ENCODE measurements around the gene PRELID2.
"Not testable (repeated sequence)": the region's sequence is repeated elsewhere in the genome, so short reads cannot be mapped to it uniquely, and the experiment has no call there.

PRELID2 gene

GRCh38 chr5:145841299-145841698, 6.2 kb upstream of the PRELID2 start:
- TF ChIP-seq CTCF (conservative IDR thresholded peaks at IDR 0.05; ENCODE audit: low read depth, low read length) = no peak
- no peak for DNase-seq (ENCODE audit: low read depth)
- no peak overlapping the region for H3K4me3 ChIP-seq (ENCODE audit: low read length)

- TF ChIP-seq CTCF (conservative IDR thresholded peaks at IDR 0.05; ENCODE audit: low read depth, low read length) = no peak
- no peak overlapping the region for H3K4me3 ChIP-seq (ENCODE audit: low read length)
- DNase-seq (ENCODE audit: low read depth) = no peak
Observed at GRCh38 chr5:145840458-145841132, 5.5 kb upstream of the PRELID2 start.

GRCh38 chr5:145838276-145838675, 3.1 kb upstream of the PRELID2 start:
- DNase-seq (ENCODE audit: low read depth) = no peak
- H3K4me3 ChIP-seq (ENCODE audit: low read length) = no peak overlapping the region
- no peak for TF ChIP-seq CTCF (conservative IDR thresholded peaks at IDR 0.05; ENCODE audit: low read depth, low read length)

GRCh38 chr5:145836241-145836640, 1.1 kb upstream of the PRELID2 start:
- not testable (repeated sequence) for DNase-seq (ENCODE audit: low read depth); H3K4me3 ChIP-seq (ENCODE audit: low read length)

GRCh38 chr5:145835848-145836239, 702 bp upstream of the PRELID2 start:
- H3K4me3 ChIP-seq (ENCODE audit: low read length) = peak overlapping the region; percentile 60
- no peak for DNase-seq (ENCODE audit: low read depth)
- no peak for TF ChIP-seq CTCF (conservative IDR thresholded peaks at IDR 0.05; ENCODE audit: low read depth, low read length)

- peak overlapping the region; percentile 60 for H3K4me3 ChIP-seq (ENCODE audit: low read length)
- DNase-seq (ENCODE audit: low read depth) = no peak
- TF ChIP-seq CTCF (conservative IDR thresholded peaks at IDR 0.05; ENCODE audit: low read depth, low read length) = no peak
Observed at GRCh38 chr5:145834554-145834916, 607 bp downstream of the PRELID2 start.

- no peak overlapping the region for H3K4me3 ChIP-seq (ENCODE audit: low read length)
- DNase-seq (ENCODE audit: low read depth) = no peak
- TF ChIP-seq CTCF (conservative IDR thresholded peaks at IDR 0.05; ENCODE audit: low read depth, low read length) = no peak
Observed at GRCh38 chr5:145833631-145834200, 1.4 kb downstream of the PRELID2 start.

Data from retinal pigment epithelial cell (primary cell).